ENCODE measurements around the gene LEFTY2.

LEFTY2 gene, protein sequence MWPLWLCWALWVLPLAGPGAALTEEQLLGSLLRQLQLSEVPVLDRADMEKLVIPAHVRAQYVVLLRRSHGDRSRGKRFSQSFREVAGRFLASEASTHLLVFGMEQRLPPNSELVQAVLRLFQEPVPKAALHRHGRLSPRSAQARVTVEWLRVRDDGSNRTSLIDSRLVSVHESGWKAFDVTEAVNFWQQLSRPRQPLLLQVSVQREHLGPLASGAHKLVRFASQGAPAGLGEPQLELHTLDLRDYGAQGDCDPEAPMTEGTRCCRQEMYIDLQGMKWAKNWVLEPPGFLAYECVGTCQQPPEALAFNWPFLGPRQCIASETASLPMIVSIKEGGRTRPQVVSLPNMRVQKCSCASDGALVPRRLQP

DNA sequence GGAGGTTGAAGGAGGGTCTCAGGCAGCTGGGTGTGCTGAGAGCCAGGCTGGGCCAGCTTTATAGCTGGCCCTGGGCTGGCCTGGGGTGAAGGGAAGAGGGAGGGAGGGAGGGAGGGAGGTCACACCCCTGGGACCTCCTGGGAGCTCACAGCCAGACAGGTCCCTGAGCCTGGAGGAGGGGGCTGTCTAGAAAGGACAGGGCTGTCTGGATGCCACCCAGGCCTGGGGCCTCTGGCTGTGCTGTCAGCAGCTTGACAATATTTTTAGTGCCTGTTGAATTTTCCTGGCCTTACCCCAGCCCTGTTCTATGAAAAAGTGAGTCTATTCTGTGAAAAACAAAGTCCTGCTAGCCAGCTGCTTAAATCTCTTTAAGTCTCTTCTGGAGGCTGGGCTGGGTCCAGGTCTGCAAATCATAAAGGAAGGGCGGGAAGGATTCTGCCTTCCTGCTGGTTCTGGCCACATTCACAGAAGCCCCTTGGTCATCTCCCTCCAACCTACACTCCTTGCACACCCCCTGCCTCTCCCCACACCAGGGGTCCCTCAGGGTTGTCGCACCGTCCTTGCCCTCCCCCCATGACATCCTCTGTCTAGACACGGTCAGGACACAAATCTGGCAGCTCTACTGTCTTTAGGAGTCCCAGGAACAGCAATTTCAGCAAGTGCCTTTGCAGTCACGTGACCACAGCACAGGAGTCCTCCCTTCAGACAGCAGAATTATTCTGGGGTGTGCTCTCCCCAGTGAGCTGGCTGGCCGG, at the start of gene LEFTY2:
Gene LEFTY2, minus strand, starts transcription at position 34 of the 755 bp plus-strand sequence. CDS start 80 bp downstream, outside the sequence.
- peaks cover 13% of the 10 kb centered on the region for H3K4me1 ChIP-seq (ENCODE audit: insufficient read depth, low read length, poor library complexity, severe bottlenecking)
- no peaks in the 10 kb centered on the region for H3K36me3 ChIP-seq (ENCODE audit: insufficient read depth, low read length)
- no peaks in the 10 kb centered on the region for H4K20me1 ChIP-seq (ENCODE audit: insufficient read depth, low read length, poor library complexity, severe bottlenecking)
- no peaks in the 10 kb centered on the region for H3K79me2 ChIP-seq (ENCODE audit: insufficient read depth, low read length)
- H3F3A ChIP-seq (ENCODE audit: low read depth) = no peaks in the 10 kb centered on the region
- no peak within 1 kb of the TSS for H3K9ac ChIP-seq (ENCODE audit: low read depth, low read length, poor library complexity, severe bottlenecking)
- H3K9me3 ChIP-seq (ENCODE audit: insufficient read depth, low read depth, low read length) = no peaks in the 10 kb centered on the region
- no peak within 1 kb of the TSS for H3K4me2 ChIP-seq (ENCODE audit: low read depth, low read length, poor library complexity, severe bottlenecking)
- no peak within 1 kb of the TSS for H2AFZ ChIP-seq (ENCODE audit: low read length)
- no peaks in the 10 kb centered on the region for H3K9me2 ChIP-seq (replicated peaks; ENCODE audit: low read depth, low read length)
- no peaks in the 10 kb centered on the region for H3K27me3 ChIP-seq (ENCODE audit: insufficient read depth, low read length, poor library complexity, severe bottlenecking)
- H3K4me3 ChIP-seq (ENCODE audit: low read length, poor library complexity, severe bottlenecking) = no peak within 1 kb of the TSS
- no peak for TF ChIP-seq EZH2phosphoT487 (IDR thresholded peaks at IDR 0.05; ENCODE audit: borderline replicate concordance)
- TF ChIP-seq, protein P1, sequence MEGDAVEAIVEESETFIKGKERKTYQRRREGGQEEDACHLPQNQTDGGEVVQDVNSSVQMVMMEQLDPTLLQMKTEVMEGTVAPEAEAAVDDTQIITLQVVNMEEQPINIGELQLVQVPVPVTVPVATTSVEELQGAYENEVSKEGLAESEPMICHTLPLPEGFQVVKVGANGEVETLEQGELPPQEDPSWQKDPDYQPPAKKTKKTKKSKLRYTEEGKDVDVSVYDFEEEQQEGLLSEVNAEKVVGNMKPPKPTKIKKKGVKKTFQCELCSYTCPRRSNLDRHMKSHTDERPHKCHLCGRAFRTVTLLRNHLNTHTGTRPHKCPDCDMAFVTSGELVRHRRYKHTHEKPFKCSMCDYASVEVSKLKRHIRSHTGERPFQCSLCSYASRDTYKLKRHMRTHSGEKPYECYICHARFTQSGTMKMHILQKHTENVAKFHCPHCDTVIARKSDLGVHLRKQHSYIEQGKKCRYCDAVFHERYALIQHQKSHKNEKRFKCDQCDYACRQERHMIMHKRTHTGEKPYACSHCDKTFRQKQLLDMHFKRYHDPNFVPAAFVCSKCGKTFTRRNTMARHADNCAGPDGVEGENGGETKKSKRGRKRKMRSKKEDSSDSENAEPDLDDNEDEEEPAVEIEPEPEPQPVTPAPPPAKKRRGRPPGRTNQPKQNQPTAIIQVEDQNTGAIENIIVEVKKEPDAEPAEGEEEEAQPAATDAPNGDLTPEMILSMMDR (conservative IDR thresholded peaks at IDR 0.05; ENCODE audit: low read length) = no peak

DNA sequence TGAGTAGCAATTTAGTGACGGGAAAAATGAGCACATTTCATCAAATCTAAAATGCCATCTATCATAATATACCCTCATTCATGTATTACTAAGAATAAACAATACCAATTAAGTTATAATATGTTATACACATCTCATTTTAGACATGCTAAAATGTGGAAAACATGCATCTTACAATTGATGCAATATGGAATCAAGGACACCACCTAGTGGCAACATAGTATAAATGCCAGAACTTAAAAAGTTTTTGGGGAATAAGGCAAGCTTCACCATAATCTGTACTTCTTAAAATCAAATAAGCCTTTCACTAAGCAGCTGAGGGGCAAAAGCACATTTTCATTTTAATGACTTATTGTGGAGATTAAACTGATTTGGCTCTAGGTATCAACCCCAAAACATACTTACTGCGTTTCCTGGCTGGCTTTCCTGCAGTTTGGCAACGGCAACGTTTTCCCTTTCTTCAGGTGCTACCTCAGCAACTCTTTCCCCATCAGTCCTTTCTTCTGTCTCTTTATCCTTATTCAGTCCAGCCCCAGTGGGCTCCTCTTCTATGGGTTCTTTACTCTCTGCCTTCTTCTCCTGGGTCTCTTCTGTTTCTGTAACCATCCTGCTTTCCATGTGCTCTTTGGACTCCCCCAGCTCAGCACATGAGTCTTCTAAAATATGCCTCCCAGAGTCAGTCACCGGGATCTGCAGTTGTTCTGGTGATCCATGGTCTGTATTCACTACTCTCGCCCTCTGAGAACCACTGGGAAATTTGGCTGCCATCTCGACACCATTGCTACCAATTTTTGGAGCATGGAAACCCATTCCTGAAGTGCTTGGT, 46.7 kb upstream of the LEFTY2 start:
- H3F3A ChIP-seq (ENCODE audit: low read depth) = peaks cover 3% of the 10 kb centered on the region; the same call in 1 of the 2 replicates
- peaks cover 88% of the 10 kb centered on the region for H3K36me3 ChIP-seq (ENCODE audit: insufficient read depth, low read length)
- peaks cover 71% of the 10 kb centered on the region for H3K79me2 ChIP-seq (ENCODE audit: insufficient read depth, low read length)
- peaks cover 38% of the 10 kb centered on the region for H4K20me1 ChIP-seq (ENCODE audit: insufficient read depth, low read length, poor library complexity, severe bottlenecking)
- peak overlapping the region; percentile 61 for H3K4me2 ChIP-seq (ENCODE audit: low read depth, low read length, poor library complexity, severe bottlenecking)
- peaks cover 33% of the 10 kb centered on the region for H3K4me1 ChIP-seq (ENCODE audit: insufficient read depth, low read length, poor library complexity, severe bottlenecking)
- H3K9me2 ChIP-seq (replicated peaks; ENCODE audit: low read depth, low read length) = no peaks in the 10 kb centered on the region
- peak overlapping the region; percentile 23 for H3K4me3 ChIP-seq (ENCODE audit: low read length, poor library complexity, severe bottlenecking)
- H3K9ac ChIP-seq (ENCODE audit: low read depth, low read length, poor library complexity, severe bottlenecking) = peak overlapping the region; percentile 51
- no peaks in the 10 kb centered on the region for H3K9me3 ChIP-seq (ENCODE audit: insufficient read depth, low read depth, low read length)
- H2AFZ ChIP-seq (ENCODE audit: low read length) = no peak overlapping the region
- no peaks in the 10 kb centered on the region for H3K27me3 ChIP-seq (ENCODE audit: insufficient read depth, low read length, poor library complexity, severe bottlenecking)
- TF ChIP-seq EZH2phosphoT487 (IDR thresholded peaks at IDR 0.05; ENCODE audit: borderline replicate concordance) = no peak
- TF ChIP-seq, protein P1 (conservative IDR thresholded peaks at IDR 0.05; ENCODE audit: low read length) = peak; percentile 76

DNA sequence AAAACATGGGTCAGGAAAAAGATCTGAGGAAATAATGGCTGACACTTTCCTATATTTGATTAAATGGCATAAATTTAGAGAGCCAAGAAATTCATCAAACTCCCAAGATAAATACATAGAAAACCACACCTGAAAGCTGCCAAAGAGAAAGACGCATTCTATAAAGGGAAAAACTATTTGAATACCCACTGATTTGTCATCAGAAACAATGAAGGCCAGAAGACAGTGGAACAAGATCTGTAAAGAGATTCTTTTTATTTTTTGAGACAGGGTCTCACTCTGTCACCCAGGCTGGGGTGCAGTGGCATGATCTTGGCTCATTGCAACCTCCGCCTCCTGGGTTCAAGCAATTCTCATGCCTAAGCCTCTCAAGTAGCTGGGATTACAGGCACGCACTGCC, 40.7 kb upstream of the LEFTY2 start:
- no peak overlapping the region for H3K4me2 ChIP-seq (ENCODE audit: low read depth, low read length, poor library complexity, severe bottlenecking)
- TF ChIP-seq EZH2phosphoT487 (IDR thresholded peaks at IDR 0.05; ENCODE audit: borderline replicate concordance) = no peak
- TF ChIP-seq, protein P1 (conservative IDR thresholded peaks at IDR 0.05; ENCODE audit: low read length) = no peak
- H3K4me1 ChIP-seq (ENCODE audit: insufficient read depth, low read length, poor library complexity, severe bottlenecking) = peaks cover 19% of the 10 kb centered on the region
- peaks cover 16% of the 10 kb centered on the region for H4K20me1 ChIP-seq (ENCODE audit: insufficient read depth, low read length, poor library complexity, severe bottlenecking)
- no peak overlapping the region for H3K4me3 ChIP-seq (ENCODE audit: low read length, poor library complexity, severe bottlenecking)
- H3K9ac ChIP-seq (ENCODE audit: low read depth, low read length, poor library complexity, severe bottlenecking) = no peak overlapping the region
- H3F3A ChIP-seq (ENCODE audit: low read depth) = no peaks in the 10 kb centered on the region; the same call in 1 of the 2 replicates
- H2AFZ ChIP-seq (ENCODE audit: low read length) = no peak overlapping the region
- no peaks in the 10 kb centered on the region for H3K9me2 ChIP-seq (replicated peaks; ENCODE audit: low read depth, low read length)
- H3K79me2 ChIP-seq (ENCODE audit: insufficient read depth, low read length) = peaks cover 20% of the 10 kb centered on the region
- peaks cover 66% of the 10 kb centered on the region for H3K36me3 ChIP-seq (ENCODE audit: insufficient read depth, low read length)
- no peaks in the 10 kb centered on the region for H3K27me3 ChIP-seq (ENCODE audit: insufficient read depth, low read length, poor library complexity, severe bottlenecking)
- no peaks in the 10 kb centered on the region for H3K9me3 ChIP-seq (ENCODE audit: insufficient read depth, low read depth, low read length)

Data from Loucy (cell line).